ENCODE results near the gene PDE4D. TPM values are rescaled to one million over a fixed set of nuclear protein-coding genes. Genes with fewer than 3 reads are reported as not detected.

PDE4D gene
- total RNA-seq, 1 experiment from 2014 or later, result 6.5 TPM

GRCh38 chr5:59246145-59246869 lies 647.2 kb downstream of the PDE4D start:
- intact Hi-C loops (cut with micrococcal nuclease; ENCODE audit: unreplicated experiment), result no loop called here

GRCh38 chr5:59245198-59245597 lies 648.3 kb downstream of the PDE4D start:
- TF ChIP-seq CTCF (conservative IDR thresholded peaks at IDR 0.05; ENCODE audit: low read depth, low read length), result no peak
- no peak for TF ChIP-seq EZH2 (IDR thresholded peaks at IDR 0.05; ENCODE audit: borderline replicate concordance, low read depth, low read length, poor library complexity, severe bottlenecking)
- ChIA-PET POLR2A (ENCODE audit: low non-redundant PET) (no interaction called here), CTCF (no interaction called here)
- H3K9me3 ChIP-seq (ENCODE audit: low read depth, low read length, poor library complexity, severe bottlenecking), result no peaks in the 10 kb centered on the region
- H3K27me3 ChIP-seq (replicated peaks; ENCODE audit: insufficient read depth, low read depth, low read length, poor library complexity), result no peaks in the 10 kb centered on the region
- no peaks in the 10 kb centered on the region for H3K36me3 ChIP-seq (ENCODE audit: insufficient read depth, low read length, poor library complexity, severe bottlenecking)
- H3K4me3 ChIP-seq (ENCODE audit: low read depth, low read length, poor library complexity, severe bottlenecking), result no peak overlapping the region
- no peak for DNase-seq (ENCODE audit: low spot score)
- H3K27ac ChIP-seq (ENCODE audit: low read depth, low read length, poor library complexity, severe bottlenecking), result no peak overlapping the region
- BruUV-seq (replicated peaks), result no TSS peak
- intact Hi-C loops (cut with micrococcal nuclease; ENCODE audit: unreplicated experiment), result no loop called here
- H3K4me1 ChIP-seq (ENCODE audit: insufficient read depth, low read length, poor library complexity, severe bottlenecking), result no peaks in the 10 kb centered on the region

More at GRCh38 chr5:59246145-59246869, 647.2 kb downstream of the PDE4D start:
- CTCF ChIA-PET, result no interaction called here
- Histone ChIP-seq H3K9me3 (ENCODE audit: low read depth, low read length, poor library complexity, severe bottlenecking) (no peaks in the 10 kb centered on the region), H3K27me3 (replicated peaks; ENCODE audit: insufficient read depth, low read depth, low read length, poor library complexity) (no peaks in the 10 kb centered on the region), H3K27ac (ENCODE audit: low read depth, low read length, poor library complexity, severe bottlenecking) (no peak overlapping the region), H3K4me1 (ENCODE audit: insufficient read depth, low read length, poor library complexity, severe bottlenecking) (no peaks in the 10 kb centered on the region), H3K4me3 (ENCODE audit: low read depth, low read length, poor library complexity, severe bottlenecking) (no peak overlapping the region), H3K36me3 (ENCODE audit: insufficient read depth, low read length, poor library complexity, severe bottlenecking) (no peaks in the 10 kb centered on the region)
- TF ChIP-seq CTCF (conservative IDR thresholded peaks at IDR 0.05; ENCODE audit: low read depth, low read length) (no peak), EZH2 (IDR thresholded peaks at IDR 0.05; ENCODE audit: borderline replicate concordance, low read depth, low read length, poor library complexity, severe bottlenecking) (no peak)
- POLR2A ChIA-PET (ENCODE audit: low non-redundant PET), result no interaction called here
- no peak for DNase-seq (ENCODE audit: low spot score)
- BruUV-seq (replicated peaks), result no TSS peak

GRCh38 chr5:59241552-59241951 lies 652.0 kb downstream of the PDE4D start:
- Histone ChIP-seq H3K36me3 (ENCODE audit: insufficient read depth, low read length, poor library complexity, severe bottlenecking) (no peaks in the 10 kb centered on the region), H3K4me3 (ENCODE audit: low read depth, low read length, poor library complexity, severe bottlenecking) (no peak overlapping the region), H3K4me1 (ENCODE audit: insufficient read depth, low read length, poor library complexity, severe bottlenecking) (no peaks in the 10 kb centered on the region), H3K27me3 (replicated peaks; ENCODE audit: insufficient read depth, low read depth, low read length, poor library complexity) (no peaks in the 10 kb centered on the region), H3K9me3 (ENCODE audit: low read depth, low read length, poor library complexity, severe bottlenecking) (no peaks in the 10 kb centered on the region), H3K27ac (ENCODE audit: low read depth, low read length, poor library complexity, severe bottlenecking) (no peak overlapping the region)
- CTCF ChIA-PET, result no interaction called here
- DNase-seq (ENCODE audit: low spot score), result no peak
- POLR2A ChIA-PET (ENCODE audit: low non-redundant PET), result no interaction called here
- no peak for TF ChIP-seq EZH2 (IDR thresholded peaks at IDR 0.05; ENCODE audit: borderline replicate concordance, low read depth, low read length, poor library complexity, severe bottlenecking)
- no peak for TF ChIP-seq CTCF (conservative IDR thresholded peaks at IDR 0.05; ENCODE audit: low read depth, low read length)
- BruUV-seq (replicated peaks), result no TSS peak
- intact Hi-C loops (cut with micrococcal nuclease; ENCODE audit: unreplicated experiment), result no loop called here
